ENCODE measurements around the gene ABCD3. TPM values are rescaled to one million over a fixed set of nuclear protein-coding genes. Genes with fewer than 3 reads are reported as not detected.

The ABCD3 gene
- total and polyA plus RNA-seq, 2 of the 13 experiments (the other 11 are each of a cell fraction or from before 2014, with no cell fraction given) = 27.5 to 166 TPM

- ChIA-PET POLR2A (interaction anchor here (0.6 to 2.6 kb wide), 8 partner anchors 11 to 1423 kb away, joined by 3 to 61 read pairs (median 6); partner anchors contain the start of gene ABCD3), CTCF (ENCODE audit: low intra/inter-chr PET ratio, low total read pairs) (no interaction called here)
- peak overlapping the region; percentile 23 to 64 (median 63); a peak in 5 of 6 replicates for H3K4me3 ChIP-seq (replicated peaks in 1 of 3; ENCODE audit: insufficient read depth in 1 of 3, low read depth in 2 of 3, low read length in 3 of 3)
- H4K20me1 ChIP-seq (ENCODE audit: insufficient read depth, low read length) = no peaks in the 10 kb centered on the region
- peaks cover 10% of the 10 kb centered on the region for H3K9me3 ChIP-seq (ENCODE audit: low read length)
- peak overlapping the region; percentile 98 for H3K9ac ChIP-seq (ENCODE audit: insufficient read depth, low read depth, low read length)
- H3K4me1 ChIP-seq (ENCODE audit: insufficient read depth, low read length) = peaks cover 77% of the 10 kb centered on the region
- intact Hi-C loops (cut with micrococcal nuclease; ENCODE audit: unreplicated experiment) (loop anchor here (2.0 kb wide), 1 partner anchor 41 kb away; no protein-coding TSS in a partner anchor), in situ Hi-C loops (cut with HindIII; ENCODE audit: extremely low pct_ligation_motif_present, low pct_unique_long_range_greater_than_20kb) (no loop called here)
- 60% methylated on average over 2 of the region's 2 CpGs for WGBS (ENCODE audit: low lambda C conversion rate)
- no peaks in the 10 kb centered on the region for H3K79me2 ChIP-seq (ENCODE audit: insufficient read depth, low read length)
- ATAC-seq (peak; percentile 54), FAIRE-seq (peak; percentile 4), DNase-seq (ENCODE audit: low spot score) (peak; percentile 20)
- peak overlapping the region; percentile 100 for H3K27ac ChIP-seq (ENCODE audit: extremely low read length, insufficient read depth, low read length)
- H3K4me2 ChIP-seq (ENCODE audit: low read depth, low read length) = peak overlapping the region; percentile 100
- peak overlapping the region; percentile 98 for H2AFZ ChIP-seq (ENCODE audit: low read length)
- BruUV-seq (replicated peaks) = no TSS peak
- H3K36me3 ChIP-seq (replicated peaks in 1 of 2; ENCODE audit: control insufficient read depth in 1 of 2, insufficient read depth in 2 of 2, low read length in 2 of 2) = no peaks in the 10 kb centered on the region
- no peaks in the 10 kb centered on the region; a peak in 1 of 5 replicates for H3K27me3 ChIP-seq (ENCODE audit: control insufficient read depth in 1 of 2, insufficient read depth in 2 of 2, low read length in 2 of 2)
- TF ChIP-seq KDM1A (CRISPR knock-in tag; IDR thresholded peaks at IDR 0.05) (no peak), CHD4 (IDR thresholded peaks at IDR 0.05; ENCODE audit: borderline replicate concordance, low read length) (no peak), KAT7 (CRISPR knock-in tag; IDR thresholded peaks at IDR 0.05; ENCODE audit: borderline replicate concordance) (no peak), ZMAT5 (CRISPR knock-in tag; IDR thresholded peaks at IDR 0.05; ENCODE audit: borderline replicate concordance, low read depth) (no peak), ZNF530 (CRISPR knock-in tag; IDR thresholded peaks at IDR 0.05; ENCODE audit: low read depth) (no peak), ZNF124 (CRISPR knock-in tag; IDR thresholded peaks at IDR 0.05) (no peak), ZNF331 (CRISPR knock-in tag; IDR thresholded peaks at IDR 0.05) (no peak), HMG20A (CRISPR knock-in tag; IDR thresholded peaks at IDR 0.05; ENCODE audit: borderline replicate concordance) (no peak), PATZ1 (CRISPR knock-in tag; IDR thresholded peaks at IDR 0.05) (0 out of 2 replicates have a peak, but pooled peaks have one; percentile 10), ZNF781 (CRISPR knock-in tag; IDR thresholded peaks at IDR 0.05; ENCODE audit: borderline replicate concordance, not compliant biosample characterization) (no peak), HNRNPK (IDR thresholded peaks at IDR 0.05; ENCODE audit: low read depth, low read length, poor library complexity, severe bottlenecking) (no peak), GATAD1 (CRISPR knock-in tag; IDR thresholded peaks at IDR 0.05) (0 out of 2 replicates have a peak, but pooled peaks have one; percentile 2), NR0B2 (CRISPR knock-in tag; IDR thresholded peaks at IDR 0.05) (no peak), E2F1 (CRISPR knock-in tag; IDR thresholded peaks at IDR 0.05) (no peak), ZNF605 (CRISPR knock-in tag; IDR thresholded peaks at IDR 0.05) (peak; percentile 38; the same call in 1 of the 2 replicates), GZF1 (CRISPR knock-in tag; IDR thresholded peaks at IDR 0.05) (no peak), SUZ12 (IDR thresholded peaks at IDR 0.05; ENCODE audit: low read depth, low read length) (no peak), KMT2B (CRISPR knock-in tag; IDR thresholded peaks at IDR 0.05) (no peak)
Observed at GRCh38 chr1:94385308-94385929, 32.8 kb upstream of the ABCD3 start.

All from HepG2 (cell line).